Osteoblast (primary cell): ENCODE measurements around the gene FOXF1. TPM values are rescaled to one million over a fixed set of nuclear protein-coding genes. Genes with fewer than 3 reads are reported as not detected.
A peak's percentile ranks its signal among the peaks of the same experiment; 100 is the strongest.

Experiments
- DNase-seq: peaks from one replicate; pipeline ENCODE4 v3.0.0; 2011; ENCODE audit warnings: low spot score, mixed read lengths; ENCODE audit not compliant: insufficient read length; ENCODE audit errors: missing footprints
- H2AFZ ChIP-seq: 2 replicates; pipeline ENCODE4 v1.6.0; 2011; ENCODE audit warnings: mild to moderate bottlenecking, low read length
- H3K27ac ChIP-seq: 2 replicates; pipeline ENCODE4 v1.5.1; 2011; ENCODE audit warnings: mild to moderate bottlenecking, low read depth, low read length, moderate library complexity
- H3K27me3 ChIP-seq: 2 replicates; pipeline ENCODE4 v1.6.0; 2012; ENCODE audit warnings: mild to moderate bottlenecking, control low read depth, inconsistent platforms, low read length, moderate library complexity; ENCODE audit not compliant: insufficient read depth
- H3K36me3 ChIP-seq: 2 replicates; pipeline ENCODE4 v1.5.1; 2011; ENCODE audit warnings: mild to moderate bottlenecking, low read length, control low read depth, moderate library complexity; ENCODE audit not compliant: insufficient read depth
- H3K4me1 ChIP-seq: 2 replicates; pipeline ENCODE4 v1.5.1; 2011; ENCODE audit warnings: mild to moderate bottlenecking, low read length, control low read depth, moderate library complexity; ENCODE audit not compliant: insufficient read depth
- H3K4me2 ChIP-seq: 2 replicates; pipeline ENCODE4 v1.6.0; 2011; ENCODE audit warnings: mild to moderate bottlenecking, low read length; ENCODE audit not compliant: insufficient read depth
- H3K4me3 ChIP-seq: fragments of 200-600 bp; sonication (generic); 3 replicates; pipeline ENCODE4 v1.5.1; 2012; ENCODE audit warnings: mild to moderate bottlenecking, low read length, inconsistent platforms; ENCODE audit not compliant: insufficient read depth
- H3K79me2 ChIP-seq: 2 replicates; pipeline ENCODE4 v1.6.0; 2012; ENCODE audit warnings: mild to moderate bottlenecking, low read length, control low read depth, inconsistent platforms; ENCODE audit not compliant: insufficient read depth
- H3K9me3 ChIP-seq: 2 replicates; pipeline ENCODE4 v1.5.1; 2011; ENCODE audit warnings: low read depth, low read length, control low read depth
- H4K20me1 ChIP-seq: 2 replicates; pipeline ENCODE4 v1.6.0; 2012; ENCODE audit warnings: mild to moderate bottlenecking, low read length, control low read depth; ENCODE audit not compliant: insufficient read depth
- CTCF ChIP-seq: IDR thresholded peaks from 2 replicates; pipeline ENCODE4 v1.5.1; 2011; ENCODE audit warnings: mild to moderate bottlenecking, low read depth, low read length, moderate library complexity; ENCODE audit errors: extremely low read depth
- total RNA-seq: library from RNA; depleted of rRNA; stranded (reverse); fragments of >200 nt; gene quantifications from 2 replicates; pipeline ENCODE4 v1.2.3, GENCODE V29; 2012

The FOXF1 gene
- total RNA-seq, 1 donor: not detected

- H3K4me3 ChIP-seq: no peak overlapping the region
- H3K79me2 ChIP-seq: no peaks in the 10 kb centered on the region
- H2AFZ ChIP-seq: no peak overlapping the region
- no peak overlapping the region for H3K27ac ChIP-seq
- peaks cover 82% of the 10 kb centered on the region for H3K27me3 ChIP-seq
- H3K4me2 ChIP-seq: no peak overlapping the region
- H3K9me3 ChIP-seq: peaks cover 8% of the 10 kb centered on the region
- no peaks in the 10 kb centered on the region for H3K36me3 ChIP-seq
- no peak for TF ChIP-seq CTCF
- no peaks in the 10 kb centered on the region for H3K4me1 ChIP-seq
- no peak for DNase-seq
- no peaks in the 10 kb centered on the region for H4K20me1 ChIP-seq
Observed at GRCh38 chr16:86484240-86484639, 26.1 kb upstream of the FOXF1 start.

- Histone ChIP-seq H3K79me2 (no peaks in the 10 kb centered on the region), H3K9me3 (peaks cover 11% of the 10 kb centered on the region), H3K27ac (no peak overlapping the region), H4K20me1 (no peaks in the 10 kb centered on the region), H3K27me3 (peaks cover 82% of the 10 kb centered on the region), H3K4me2 (no peak overlapping the region), H3K36me3 (no peaks in the 10 kb centered on the region), H3K4me1 (no peaks in the 10 kb centered on the region), H2AFZ (no peak overlapping the region), H3K4me3 (no peak overlapping the region)
- no peak for TF ChIP-seq CTCF
- DNase-seq: no peak
Observed at GRCh38 chr16:86485746-86486145, 24.6 kb upstream of the FOXF1 start.

GRCh38 chr16:86490859-86491639, 19.3 kb upstream of the FOXF1 start:
- TF ChIP-seq CTCF: no peak
- no peak overlapping the region for H3K4me3 ChIP-seq
- peaks cover 3% of the 10 kb centered on the region for H3K9me3 ChIP-seq
- peak; percentile 51 for DNase-seq
- H3K27me3 ChIP-seq: peaks cover 96% of the 10 kb centered on the region
- no peaks in the 10 kb centered on the region for H3K4me1 ChIP-seq
- no peak overlapping the region for H2AFZ ChIP-seq
- no peak overlapping the region for H3K4me2 ChIP-seq
- no peak overlapping the region for H3K27ac ChIP-seq
- no peaks in the 10 kb centered on the region for H3K79me2 ChIP-seq
- no peaks in the 10 kb centered on the region for H4K20me1 ChIP-seq
- no peaks in the 10 kb centered on the region for H3K36me3 ChIP-seq

- peaks cover 3% of the 10 kb centered on the region for H3K9me3 ChIP-seq
- no peak for TF ChIP-seq CTCF
- peaks cover 96% of the 10 kb centered on the region for H3K27me3 ChIP-seq
- no peak overlapping the region for H2AFZ ChIP-seq
- no peaks in the 10 kb centered on the region for H3K36me3 ChIP-seq
- H3K79me2 ChIP-seq: no peaks in the 10 kb centered on the region
- no peak overlapping the region for H3K4me3 ChIP-seq
- DNase-seq: peak; percentile 65
- no peaks in the 10 kb centered on the region for H4K20me1 ChIP-seq
- H3K27ac ChIP-seq: no peak overlapping the region
- H3K4me2 ChIP-seq: no peak overlapping the region
- H3K4me1 ChIP-seq: no peaks in the 10 kb centered on the region
Observed at GRCh38 chr16:86491640-86492023, 18.7 kb upstream of the FOXF1 start.
